H9 (cell line): Measurements from ENCODE around the gene TNFSF9. TPM values are rescaled to one million over a fixed set of nuclear protein-coding genes. Genes with fewer than 3 reads are reported as not detected.

Source experiments
- DNase-seq: peaks from one replicate; pipeline ENCODE4 v3.0.0-alpha.2; 2017
- H2AFZ ChIP-seq: one replicate; pipeline ENCODE4 v1.6.1; 2013; ENCODE audit warnings: mild to moderate bottlenecking, low read length, control low read depth, moderate library complexity
- H2AK5ac ChIP-seq: 2 replicates; pipeline ENCODE4 v1.6.1; 2013; ENCODE audit warnings: low read length, control low read depth, mixed read lengths; ENCODE audit not compliant: insufficient read length
- H2BK120ac ChIP-seq: one replicate; pipeline ENCODE4 v1.6.1; 2013; ENCODE audit warnings: low read depth, mild to moderate bottlenecking, low read length, control low read depth, inconsistent platforms; ENCODE audit not compliant: poor library complexity, severe bottlenecking
- H2BK12ac ChIP-seq: 2 replicates; pipeline ENCODE4 v1.6.1; 2013; ENCODE audit warnings: low read length, control low read depth, mixed read lengths, low read depth; ENCODE audit not compliant: insufficient read length
- H2BK15ac ChIP-seq: 2 replicates; pipeline ENCODE4 v1.6.1; 2013; ENCODE audit warnings: low read depth, low read length, control low read depth
- H2BK20ac ChIP-seq: one replicate; pipeline ENCODE4 v1.6.1; 2013; ENCODE audit warnings: low read depth, mild to moderate bottlenecking, low read length, control low read depth, inconsistent platforms; ENCODE audit not compliant: poor library complexity, severe bottlenecking
- H2BK5ac ChIP-seq: 2 replicates; pipeline ENCODE4 v1.6.1; 2013; ENCODE audit warnings: low read length, control low read depth, mixed read lengths; ENCODE audit not compliant: insufficient read length
- H3K14ac ChIP-seq: 2 replicates; pipeline ENCODE4 v1.6.1; 2013; ENCODE audit warnings: low read length, control low read depth; ENCODE audit not compliant: insufficient read depth
- H3K18ac ChIP-seq: 2 replicates; pipeline ENCODE4 v1.6.1; 2013; ENCODE audit warnings: low read depth, mild to moderate bottlenecking, mixed read lengths, low read length, control low read depth; ENCODE audit not compliant: insufficient read length
- H3K23ac ChIP-seq: 2 replicates; pipeline ENCODE4 v1.6.1; 2013; ENCODE audit warnings: low read length, control low read depth, mixed read lengths, low read depth; ENCODE audit not compliant: insufficient read length
- H3K23me2 ChIP-seq: 2 replicates; pipeline ENCODE4 v1.6.1; 2013; ENCODE audit warnings: low read depth, mild to moderate bottlenecking, mixed read lengths, low read length, control low read depth; ENCODE audit not compliant: insufficient read length, poor library complexity, severe bottlenecking
- H3K27ac ChIP-seq: 2 replicates; pipeline ENCODE4 v1.5.1; 2013; ENCODE audit warnings: low read length, control low read depth, mixed read lengths, low read depth; ENCODE audit not compliant: insufficient read length
- H3K27me3 ChIP-seq: 2 replicates; pipeline ENCODE4 v1.6.1; 2013; ENCODE audit warnings: low read length, control low read depth, inconsistent platforms; ENCODE audit not compliant: insufficient read depth
- H3K4ac ChIP-seq: 2 replicates; pipeline ENCODE4 v1.6.1; 2013; ENCODE audit warnings: low read depth, mild to moderate bottlenecking, control low read depth, inconsistent platforms, low read length, moderate library complexity
- H3K4me1 ChIP-seq: 2 replicates; pipeline ENCODE4 v1.6.1; 2013; ENCODE audit warnings: low read length, control low read depth, inconsistent platforms; ENCODE audit not compliant: insufficient read depth
- H3K4me2 ChIP-seq: 2 replicates; pipeline ENCODE4 v1.6.1; 2013; ENCODE audit warnings: low read length, control low read depth, mixed read lengths; ENCODE audit not compliant: insufficient read length, insufficient read depth
- H3K56ac ChIP-seq: 2 replicates; pipeline ENCODE4 v1.6.1; 2013; ENCODE audit warnings: low read depth, mild to moderate bottlenecking, mixed read lengths, low read length, control low read depth; ENCODE audit not compliant: insufficient read length
- H3K79me1 ChIP-seq: 2 replicates; pipeline ENCODE4 v1.6.1; 2013; ENCODE audit warnings: low read depth, mild to moderate bottlenecking, moderate library complexity, low read length, control low read depth, inconsistent platforms; ENCODE audit not compliant: insufficient read depth, poor library complexity, severe bottlenecking
- H3K79me2 ChIP-seq: 2 replicates; pipeline ENCODE4 v1.6.1; 2013; ENCODE audit warnings: low read length, control low read depth, inconsistent platforms; ENCODE audit not compliant: insufficient read depth
- H3K9ac ChIP-seq: 2 replicates; pipeline ENCODE4 v1.6.1; 2013; ENCODE audit warnings: low read length, control low read depth, mixed read lengths; ENCODE audit not compliant: insufficient read length; ENCODE audit errors: extremely low read depth
- H3K9me3 ChIP-seq: one replicate; pipeline ENCODE4 v1.6.1; 2013; ENCODE audit warnings: low read depth, low read length, inconsistent platforms; ENCODE audit not compliant: control insufficient read depth
- H3T11ph ChIP-seq: one replicate; pipeline ENCODE4 v1.6.1; 2013; ENCODE audit warnings: mild to moderate bottlenecking, low read length, control low read depth, inconsistent platforms
- H4K20me1 ChIP-seq: one replicate; pipeline ENCODE4 v1.6.1; 2013; ENCODE audit not compliant: control insufficient read depth, insufficient read length, insufficient read depth
- H4K5ac ChIP-seq: 2 replicates; pipeline ENCODE4 v1.6.1; 2013; ENCODE audit warnings: low read depth, mild to moderate bottlenecking, mixed read lengths, low read length, control low read depth; ENCODE audit not compliant: insufficient read length
- H4K8ac ChIP-seq: replicated peaks from 2 replicates; pipeline ENCODE4 v1.6.1; 2013; ENCODE audit warnings: low read length, control low read depth, mixed read lengths, low read depth; ENCODE audit not compliant: insufficient read length
- H4K91ac ChIP-seq: 2 replicates; pipeline ENCODE4 v1.6.1; 2013; ENCODE audit warnings: low read depth, mild to moderate bottlenecking, moderate library complexity, mixed read lengths, low read length, control low read depth; ENCODE audit not compliant: insufficient read length
- H3K27ac Mint-ChIP-seq, 3 experiments: 2 replicates in 2 of 3; 3 replicates in 1 of 3; pipeline ENCODE4 v1.8.0; 2020 to 2021; ENCODE audit warnings: mixed read lengths in 3 of 3, mild to moderate bottlenecking in 1 of 3, moderate library complexity in 1 of 3
- H3K27me3 Mint-ChIP-seq: 2 replicates; pipeline ENCODE4 v1.8.0; 2021; ENCODE audit warnings: low read depth, mild to moderate bottlenecking, moderate library complexity, mixed read lengths
- H3K36me3 Mint-ChIP-seq, 3 experiments: 2 replicates in 2 of 3; 3 replicates in 1 of 3; pipeline ENCODE4 v1.8.0; 2020 to 2021; ENCODE audit warnings: low read depth in 3 of 3, mixed read lengths in 3 of 3; ENCODE audit not compliant: insufficient read depth in 1 of 3
- H3K4me1 Mint-ChIP-seq, 2 experiments: 2 replicates each; pipeline ENCODE4 v1.8.0; 2020; ENCODE audit warnings: mixed read lengths in 2 of 2
- H3K4me3 Mint-ChIP-seq, 2 experiments: 2 replicates in 1 of 2; 3 replicates in 1 of 2; pipeline ENCODE4 v1.8.0; 2020 to 2021; ENCODE audit warnings: mild to moderate bottlenecking in 2 of 2, mixed read lengths in 2 of 2, moderate library complexity in 1 of 2
- H3K9me3 Mint-ChIP-seq, 2 experiments: 2 replicates in 1 of 2; 3 replicates in 1 of 2; pipeline ENCODE4 v1.8.0; 2020; ENCODE audit warnings: mild to moderate bottlenecking in 2 of 2, mixed read lengths in 2 of 2, moderate library complexity in 1 of 2
- CTCF ChIP-seq: fragments of 200-600 bp; sonication (generic); conservative IDR thresholded peaks from 3 replicates; pipeline ENCODE4 v1.8.0; 2021; ENCODE audit warnings: antibody characterized with exemption, mild to moderate bottlenecking
- WGBS: extraction: QIAGEN DNeasy Blood & Tissue Kit; methylation state at CpG from one replicate; pipeline ENCODE4 v1.1.7; 2013; ENCODE audit warnings: missing lambda C conversion rate, low lambda C conversion rate, mixed read lengths; ENCODE audit not compliant: insufficient read length; ENCODE audit errors: extremely low coverage; 5-methylcytosine and 5-hydroxymethylcytosine counted together
- total RNA-seq: library from RNA; stranded (reverse); gene quantifications from 2 replicates; pipeline ENCODE4 v1.2.1, GENCODE V29; 2021

Gene TNFSF9
- total RNA-seq, 1 experiment from 2014 or later: 1.9 TPM

- no peak overlapping the region for H4K91ac ChIP-seq
- no peak overlapping the region for H4K5ac ChIP-seq
- H2BK15ac ChIP-seq: no peak overlapping the region
- H2BK120ac ChIP-seq: no peak overlapping the region
- H3T11ph ChIP-seq: no peak overlapping the region
- H3K4me1 ChIP-seq: peaks cover 2% of the 10 kb centered on the region; the same call in 1 of the 2 replicates
- no peak overlapping the region for H3K18ac ChIP-seq
- no peaks in the 10 kb centered on the region for H3K27me3 ChIP-seq
- no CpG with 5 or more reads among the region's 2 CpGs for WGBS
- no peaks in the 10 kb centered on the region for H3K79me2 ChIP-seq
- H4K8ac ChIP-seq: no peak overlapping the region
- H3K27ac Mint-ChIP-seq: no peak overlapping the region
- H3K4me2 ChIP-seq: no peak overlapping the region
- no peak overlapping the region for H2BK5ac ChIP-seq
- no peak overlapping the region for H2BK20ac ChIP-seq
- peaks cover 9% of the 10 kb centered on the region for H3K27me3 Mint-ChIP-seq
- no peak overlapping the region for H3K4ac ChIP-seq
- no peak overlapping the region for H3K56ac ChIP-seq
- H3K23ac ChIP-seq: no peak overlapping the region
- H3K9me3 ChIP-seq: no peaks in the 10 kb centered on the region
- no peak overlapping the region for H3K14ac ChIP-seq
- no peak overlapping the region for H3K27ac ChIP-seq
- H3K9ac ChIP-seq: no peak overlapping the region
- H3K9me3 Mint-ChIP-seq: no peaks in the 10 kb centered on the region
- no peak overlapping the region for H3K4me3 Mint-ChIP-seq
- no peak overlapping the region for H2AFZ ChIP-seq
- no peak overlapping the region for H2BK12ac ChIP-seq
- no peaks in the 10 kb centered on the region for H3K36me3 Mint-ChIP-seq
- H4K20me1 ChIP-seq: no peaks in the 10 kb centered on the region
- H3K4me1 Mint-ChIP-seq: peaks cover 10 to 11% of the 10 kb centered on the region in 2 experiments
- no peaks in the 10 kb centered on the region for H3K23me2 ChIP-seq
- no peak overlapping the region for H2AK5ac ChIP-seq
- TF ChIP-seq CTCF: no peak
- DNase-seq: no peak
- H3K79me1 ChIP-seq: no peaks in the 10 kb centered on the region
Observed at GRCh38 chr19:6524311-6524710, 6.5 kb upstream of the TNFSF9 start.
